Right renal pelvis (tissue), 4 donors: ENCODE measurements around the gene COQ4. TPM values are rescaled to one million over a fixed set of nuclear protein-coding genes. Genes with fewer than 3 reads are reported as not detected.
A peak's percentile ranks its signal among the peaks of the same experiment; 100 is the strongest.

Source experiments
- DNase-seq, 4 donors: peaks; one replicate each; pipeline ENCODE4 v3.0.0-alpha.2; 2013; ENCODE audit warnings: low read depth in 4 of 4, low spot score in 3 of 4, missing footprints in 1 of 4
- polyA plus RNA-seq, 4 donors: library from polyadenylated mRNA; unstranded; fragments of 120-200 nt; gene quantifications; one replicate each; pipeline ENCODE4 v1.2.1, GENCODE V29; 2013; ENCODE audit not compliant: insufficient read length in 4 of 4

COQ4 gene
- polyA plus RNA-seq: 10 to 100 TPM; 54.8 to 70.1 (median 61.4) TPM

GRCh38 chr9:128322404-128323211, at the start of gene COQ4, which contains the start of gene TRUB2:
Gene COQ4 (plus strand): TSS chr9:128322839. CDS start chr9:128322859, 20 bp downstream.
Gene TRUB2 (minus strand): TSS chr9:128322447. CDS start chr9:128322408, 39 bp downstream.
- peak; percentile 91 to 95 (median 92) for DNase-seq

GRCh38 chr9:128274245-128274644, 48.4 kb upstream of the COQ4 start:
- DNase-seq: no peak

- DNase-seq: peak in 2 of 4 donors; percentile 16 to 42
Observed at GRCh38 chr9:128275198-128276007, 47.2 kb upstream of the COQ4 start, which contains the start of gene GOLGA2. Gene GOLGA2 (minus strand): TSS chr9:128276007. CDS start chr9:128275976, 31 bp downstream.

- DNase-seq: peak; percentile 99 to 100 (median 100)
Observed at GRCh38 chr9:128276008-128276573, 46.5 kb upstream of the COQ4 start, which contains the start of gene SWI5. Gene SWI5 (plus strand): TSS chr9:128276276.

- DNase-seq: peak in 1 of 4 donors; percentile 41
Observed at GRCh38 chr9:128276574-128277270, 45.9 kb upstream of the COQ4 start.

- peak in 1 of 4 donors; percentile 14 for DNase-seq
Observed at GRCh38 chr9:128279088-128280073, 43.3 kb upstream of the COQ4 start.

- no peak for DNase-seq
Observed at GRCh38 chr9:128280084-128280622, 42.5 kb upstream of the COQ4 start.

GRCh38 chr9:128282500-128282899, 40.1 kb upstream of the COQ4 start:
- DNase-seq: no peak

GRCh38 chr9:128285033-128285784, 37.4 kb upstream of the COQ4 start:
- DNase-seq: peak in 1 of 4 donors; percentile 16

- no peak for DNase-seq
Observed at GRCh38 chr9:128286440-128286839, 36.2 kb upstream of the COQ4 start.

GRCh38 chr9:128288273-128289004, 34.2 kb upstream of the COQ4 start:
- DNase-seq: no peak

GRCh38 chr9:128292009-128292408, 30.6 kb upstream of the COQ4 start:
- DNase-seq: no peak

GRCh38 chr9:128293091-128293490, 29.5 kb upstream of the COQ4 start:
- DNase-seq: no peak

- no peak for DNase-seq
Observed at GRCh38 chr9:128294142-128294541, 28.5 kb upstream of the COQ4 start.

- no peak for DNase-seq
Observed at GRCh38 chr9:128296340-128297220, 26.1 kb upstream of the COQ4 start.

GRCh38 chr9:128297221-128297773, 25.3 kb upstream of the COQ4 start:
- DNase-seq: no peak
